Osteocyte (in vitro differentiated cells): ENCODE results near the gene TCERG1L. TPM values are rescaled to one million over a fixed set of nuclear protein-coding genes. Genes with fewer than 3 reads are reported as not detected.
"Not testable (repeated sequence)": the region's sequence is repeated elsewhere in the genome, so short reads cannot be mapped to it uniquely, and the experiment has no call there.

ENCODE experiments used
- DNase-seq: peaks from one replicate; pipeline ENCODE4 v3.0.0; 2021; ENCODE audit warnings: mixed read lengths; ENCODE audit not compliant: unreplicated experiment; ENCODE audit errors: extremely low spot score
- H3K27ac Mint-ChIP-seq: one replicate; pipeline ENCODE4 v1.8.0; 2021; ENCODE audit warnings: mild to moderate bottlenecking, mixed read lengths; ENCODE audit not compliant: unreplicated experiment
- H3K27me3 Mint-ChIP-seq: one replicate; pipeline ENCODE4 v1.8.0; 2021; ENCODE audit warnings: mixed read lengths; ENCODE audit not compliant: unreplicated experiment
- H3K36me3 Mint-ChIP-seq: one replicate; pipeline ENCODE4 v1.8.0; 2021; ENCODE audit warnings: mixed read lengths; ENCODE audit not compliant: unreplicated experiment
- H3K4me1 Mint-ChIP-seq: one replicate; pipeline ENCODE4 v1.8.0; 2021; ENCODE audit warnings: mixed read lengths; ENCODE audit not compliant: unreplicated experiment
- H3K4me3 Mint-ChIP-seq: one replicate; pipeline ENCODE4 v1.8.0; 2021; ENCODE audit warnings: mild to moderate bottlenecking, moderate library complexity, mixed read lengths; ENCODE audit not compliant: unreplicated experiment
- H3K9me3 Mint-ChIP-seq: one replicate; pipeline ENCODE4 v1.8.0; 2021; ENCODE audit warnings: mixed read lengths; ENCODE audit not compliant: unreplicated experiment
- CTCF ChIP-seq: fragments of 200-600 bp; sonication (generic); IDR thresholded peaks from 2 replicates; pipeline ENCODE4 v1.5.0; 2021; ENCODE audit warnings: antibody characterized with exemption, mild to moderate bottlenecking, moderate library complexity
- total RNA-seq: library from RNA; stranded (reverse); gene quantifications from 2 replicates; pipeline ENCODE4 v1.2.1, GENCODE V29; 2021

TCERG1L gene
- total RNA-seq, 1 donor from 2014 or later, result not detected

- Mint-ChIP-seq H3K4me3 (no peak overlapping the region), H3K36me3 (no peaks in the 10 kb centered on the region), H3K9me3 (peaks cover 18% of the 10 kb centered on the region)
Measured at GRCh38 chr10:131323025-131323424, 11.5 kb upstream of the TCERG1L start.

DNA sequence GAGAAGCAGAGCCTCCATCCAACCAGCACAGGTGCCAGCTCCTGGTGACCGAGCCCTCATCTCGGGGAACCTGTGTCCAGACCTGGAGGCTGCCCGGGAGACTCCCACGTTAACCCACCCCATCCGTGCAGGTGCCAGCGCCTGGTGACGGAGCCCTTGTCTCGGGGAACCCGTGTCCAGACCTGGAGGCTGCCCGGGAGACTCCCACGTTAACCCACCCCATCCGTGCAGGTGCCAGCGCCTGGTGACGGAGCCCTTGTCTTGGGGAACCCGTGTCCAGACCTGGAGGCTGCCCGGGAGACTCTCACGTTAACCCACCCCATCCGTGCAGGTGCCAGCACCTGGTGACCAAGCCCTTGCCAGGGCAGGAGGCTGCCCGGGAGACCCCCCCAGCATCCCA lies 11.1 kb upstream of the TCERG1L start:
- H3K4me3 Mint-ChIP-seq, H3K27ac Mint-ChIP-seq, H3K4me1 Mint-ChIP-seq, H3K27me3 Mint-ChIP-seq, DNase-seq, H3K36me3 Mint-ChIP-seq: not testable (repeated sequence)
- H3K9me3 Mint-ChIP-seq, result peaks cover 15% of the 10 kb centered on the region

More at GRCh38 chr10:131323025-131323424, 11.5 kb upstream of the TCERG1L start:
- Mint-ChIP-seq H3K27me3 (no peaks in the 10 kb centered on the region), H3K27ac (no peak overlapping the region), H3K4me1 (no peaks in the 10 kb centered on the region)
- no peak for TF ChIP-seq CTCF
- DNase-seq, result no peak

- DNase-seq, result no peak
- no peak overlapping the region for H3K4me3 Mint-ChIP-seq
- peaks cover 8% of the 10 kb centered on the region for H3K9me3 Mint-ChIP-seq
- H3K4me1 Mint-ChIP-seq, result no peaks in the 10 kb centered on the region
- no peak overlapping the region for H3K27ac Mint-ChIP-seq
- no peaks in the 10 kb centered on the region for H3K36me3 Mint-ChIP-seq
- no peaks in the 10 kb centered on the region for H3K27me3 Mint-ChIP-seq
- no peak for TF ChIP-seq CTCF
Measured at GRCh38 chr10:131320860-131321604, 9.5 kb upstream of the TCERG1L start.

DNA sequence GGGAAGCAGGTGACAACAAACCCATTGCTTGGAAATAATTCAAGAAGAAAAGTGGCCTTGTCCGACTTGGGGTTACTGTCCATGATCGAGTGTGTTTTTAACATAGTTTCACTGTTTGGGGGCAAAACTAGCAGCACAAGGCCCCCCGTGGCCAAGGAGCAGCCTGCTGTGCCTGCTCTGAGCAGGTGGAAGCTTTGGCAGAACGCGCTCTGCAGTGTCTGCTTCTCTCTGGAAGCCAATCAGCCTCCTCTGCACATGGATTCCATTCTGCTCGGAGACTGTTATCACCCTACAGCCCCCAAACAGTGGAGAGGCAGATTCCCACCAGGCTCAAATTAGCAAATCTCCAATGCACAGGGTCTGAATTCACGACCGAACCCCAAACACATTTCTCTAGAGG lies 7.3 kb upstream of the TCERG1L start:
- no peak overlapping the region for H3K4me3 Mint-ChIP-seq
- H3K4me1 Mint-ChIP-seq, result no peaks in the 10 kb centered on the region
- no peak for TF ChIP-seq CTCF
- H3K27ac Mint-ChIP-seq, result no peak overlapping the region
- H3K9me3 Mint-ChIP-seq, result no peaks in the 10 kb centered on the region
- peaks cover 2% of the 10 kb centered on the region for H3K27me3 Mint-ChIP-seq
- no peaks in the 10 kb centered on the region for H3K36me3 Mint-ChIP-seq
- DNase-seq, result no peak

GRCh38 chr10:131318291-131318690 lies 6.8 kb upstream of the TCERG1L start:
- H3K27me3 Mint-ChIP-seq, result peaks cover 7% of the 10 kb centered on the region
- no peaks in the 10 kb centered on the region for H3K9me3 Mint-ChIP-seq
- no peak overlapping the region for H3K27ac Mint-ChIP-seq
- no peak for TF ChIP-seq CTCF
- no peak for DNase-seq
- H3K4me3 Mint-ChIP-seq, result no peak overlapping the region
- H3K4me1 Mint-ChIP-seq, result no peaks in the 10 kb centered on the region
- H3K36me3 Mint-ChIP-seq, result no peaks in the 10 kb centered on the region
